GM12878 (cell line): ENCODE measurements around the gene IFI6. TPM values are rescaled to one million over a fixed set of nuclear protein-coding genes. Genes with fewer than 3 reads are reported as not detected.

ENCODE experiments used
- ATAC-seq: fragments of 200-7000 bp; cut with Tn5 transposase; 3 replicates; pipeline ENCODE4 v1.9.1; 2020; ENCODE audit warnings: mild to moderate bottlenecking, moderate library complexity
- BruUV-seq: library from RNA; stranded (reverse); fragments of 400-500 nt; replicated peaks from 2 replicates; lab custom pipeline; 2021; lab: Mats Ljungman, UMichigan
- CTCF ChIA-PET: fragments of 300-600 bp; sonication (Branson Sonifier 250); formaldehyde crosslinking; extraction: SDS; loops from one replicate; lab custom pipeline; 2021; ENCODE audit warnings: inconsistent platforms; lab: Yijun Ruan, JAX
- POLR2A ChIA-PET: fragments of 350-600 bp; formaldehyde crosslinking; extraction: SDS; loops from one replicate; lab custom pipeline; 2021; ENCODE audit warnings: inconsistent platforms; lab: Charles Lee
- RAD21 ChIA-PET: fragments of 300-600 bp; sonication (Branson Sonifier 250); formaldehyde crosslinking; loops from one replicate; lab custom pipeline; 2023; ENCODE audit warnings: antibody characterized with exemption; ENCODE audit not compliant: unreplicated experiment; lab: Charles Lee
- SMC1A ChIA-PET: fragments of 300-600 bp; sonication (Branson Sonifier 250); formaldehyde crosslinking; loops from one replicate; lab custom pipeline; 2023; ENCODE audit not compliant: unreplicated experiment, uncharacterized antibody; lab: Charles Lee
- DNase-seq: peaks from one replicate; pipeline ENCODE4 v3.0.0-alpha.2; 2011; ENCODE audit warnings: low read depth, low spot score
- FAIRE-seq: peaks from 3 replicates; lab custom pipeline; 2011; peaks lifted over from hg19 to GRCh38; lab: Jason Lieb, UNC
- H2AFZ ChIP-seq: 2 replicates; pipeline ENCODE4 v1.6.0; 2011; ENCODE audit warnings: low read depth, low read length, control low read depth; ENCODE audit not compliant: control insufficient read depth
- H3K27ac ChIP-seq: 2 replicates; pipeline ENCODE4 v1.5.1; 2011; ENCODE audit warnings: control low read depth; ENCODE audit not compliant: control insufficient read depth, insufficient read depth
- H3K27me3 ChIP-seq, 2 experiments: replicated peaks in 1 of 2; 2 replicates each; pipeline versions ENCODE4 v1.6.0 to v1.6.1; 2011; ENCODE audit warnings: low read length in 1 of 2; ENCODE audit not compliant: control insufficient read depth in 2 of 2, insufficient read depth in 2 of 2
- H3K36me3 ChIP-seq, 2 experiments: 2 replicates each; pipeline ENCODE4 v1.5.1; 2011; ENCODE audit warnings: low read length in 1 of 2; ENCODE audit not compliant: control insufficient read depth in 2 of 2, insufficient read depth in 2 of 2
- H3K4me1 ChIP-seq: 2 replicates; pipeline ENCODE4 v1.6.1; 2011; ENCODE audit warnings: mild to moderate bottlenecking, low read length, moderate library complexity, mixed read lengths; ENCODE audit not compliant: control insufficient read depth, insufficient read depth
- H3K4me2 ChIP-seq: 2 replicates; pipeline ENCODE4 v1.6.0; 2011; ENCODE audit warnings: control low read depth; ENCODE audit not compliant: control insufficient read depth, insufficient read depth
- H3K4me3 ChIP-seq: fragments of 200-600 bp; sonication (generic); 2 replicates; pipeline ENCODE4 v1.5.1; 2016
- H3K79me2 ChIP-seq: 2 replicates; pipeline ENCODE4 v1.6.0; 2011; ENCODE audit warnings: low read length; ENCODE audit not compliant: control insufficient read depth, insufficient read depth
- H3K9ac ChIP-seq: 2 replicates; pipeline ENCODE4 v1.8.0; 2011; ENCODE audit warnings: low read length, control low read depth, mixed read lengths; ENCODE audit not compliant: control insufficient read depth, insufficient read depth
- H3K9me3 ChIP-seq: replicated peaks from 3 replicates; pipeline ENCODE4 v1.5.1; 2011; ENCODE audit warnings: mild to moderate bottlenecking, low read length; ENCODE audit not compliant: control insufficient read depth, insufficient read depth
- H4K20me1 ChIP-seq: 2 replicates; pipeline ENCODE4 v1.6.0; 2011; ENCODE audit not compliant: control insufficient read depth, insufficient read depth
- ETV6 ChIP-seq, 2 experiments: fragments of 450-650 bp in 1 of 2; IDR thresholded peaks in 1 of 2; conservative IDR thresholded peaks in 1 of 2; 2 replicates each; pipeline ENCODE4 v1.6.1; 2014; ENCODE audit warnings: antibody characterized with exemption in 1 of 2, borderline replicate concordance in 1 of 2, low read depth in 1 of 2, mild to moderate bottlenecking in 1 of 2, moderate library complexity in 1 of 2
- IKZF1 ChIP-seq: fragments of 450-650 bp; conservative IDR thresholded peaks from 2 replicates; pipeline ENCODE4 v1.6.1; 2017; ENCODE audit warnings: antibody characterized with exemption, mild to moderate bottlenecking
- MEF2B ChIP-seq: fragments of 450-650 bp; IDR thresholded peaks from 2 replicates; pipeline ENCODE4 v1.6.1; 2018; ENCODE audit warnings: mild to moderate bottlenecking, moderate library complexity; ENCODE audit not compliant: partially characterized antibody, poor library complexity, severe bottlenecking
- NR2F1 ChIP-seq: fragments of 450-650 bp; conservative IDR thresholded peaks from 2 replicates; pipeline ENCODE4 v1.6.1; 2017; ENCODE audit warnings: mild to moderate bottlenecking
- NRF1 ChIP-seq: conservative IDR thresholded peaks from 2 replicates; pipeline ENCODE4 v1.6.1; 2011; ENCODE audit warnings: mild to moderate bottlenecking, low read depth, low read length, improper control_type of control experiment
- POLR2AphosphoS2 ChIP-seq: IDR thresholded peaks from 2 replicates; pipeline ENCODE4 v1.6.1; 2011; ENCODE audit warnings: low read depth, mild to moderate bottlenecking, low read length, improper control_type of control experiment, moderate library complexity
- SIX5 ChIP-seq: IDR thresholded peaks from 2 replicates; pipeline ENCODE4 v1.6.1; 2011; ENCODE audit warnings: mild to moderate bottlenecking, low read depth, low read length, moderate library complexity; ENCODE audit not compliant: severe bottlenecking
- SREBF2 ChIP-seq: IDR thresholded peaks from 2 replicates; pipeline ENCODE4 v1.6.1; 2012; ENCODE audit warnings: mild to moderate bottlenecking, low read length
- WRNIP1 ChIP-seq: IDR thresholded peaks from 2 replicates; pipeline ENCODE4 v1.6.1; 2011; ENCODE audit warnings: low read depth, low read length, improper control_type of control experiment, borderline replicate concordance
- YY1 ChIP-seq: IDR thresholded peaks from 2 replicates; pipeline ENCODE4 v1.6.1; 2011; ENCODE audit warnings: low read depth, mild to moderate bottlenecking, low read length
- WGBS: methylation state at CpG from one replicate; pipeline ENCODE4 v1.1.6; 2016; ENCODE audit warnings: low lambda C conversion rate; ENCODE audit not compliant: insufficient replicate concordance, insufficient coverage; ENCODE audit errors: missing lambda C conversion rate; 5-methylcytosine and 5-hydroxymethylcytosine counted together
- in situ Hi-C: fragments of 300-500 bp; cut with MboI; formaldehyde crosslinking; loops from 9 replicates; pipeline ENCODE4 v1.14.3; 2018; ENCODE audit warnings: mixed read lengths
- intact Hi-C: fragments of 100-400 bp; cut with micrococcal nuclease; formaldehyde crosslinking; loops from one replicate; pipeline ENCODE4 v1.14.2; 2022; ENCODE audit not compliant: unreplicated experiment
- polyA plus RNA-seq, 11 experiments: library from polyadenylated mRNA; depleted of rRNA in 4 of 11; unstranded in 6 of 11; stranded (reverse) in 5 of 11; fragments of >200 nt; fragmentation: Nextera tagmentation in 4 of 11; fragmentation: Illumina TruSeq in 1 of 11; extraction: Ambion mirVana in 4 of 11; extraction: Trizol in 1 of 11; gene quantifications; 1 replicate in 1 of 11; 2 replicates in 10 of 11; pipeline versions ENCODE4 v1.2.1 to v1.2.3, GENCODE V29; 2011 to 2016; ENCODE audit warnings: inconsistent platforms in 2 of 11, missing spikeins in 2 of 11, low read depth in 1 of 11
- total RNA-seq, 4 experiments: library from RNA; depleted of rRNA in 3 of 4; stranded (reverse); fragments of >200 nt in 3 of 4; fragmentation: Illumina TruSeq in 1 of 4; extraction: Trizol in 1 of 4; gene quantifications; 2 replicates each; pipeline versions ENCODE4 v1.2.1 to v1.2.3, GENCODE V29; 2013 to 2021
- TF ChIP-seq, protein P1 (sequence below): fragments of 450-650 bp; IDR thresholded peaks from 2 replicates; pipeline ENCODE4 v1.6.1; 2017; ENCODE audit warnings: low read depth, mild to moderate bottlenecking, moderate library complexity
- TF ChIP-seq, protein P2 (sequence below): fragments of 450-650 bp; IDR thresholded peaks from 2 replicates; pipeline ENCODE4 v1.6.1; 2017; ENCODE audit warnings: antibody characterized with exemption, mild to moderate bottlenecking, moderate library complexity
- TF ChIP-seq, protein P3 (sequence below): IDR thresholded peaks from 2 replicates; pipeline ENCODE4 v1.6.1; 2011; ENCODE audit warnings: low read depth, mild to moderate bottlenecking, low read length, moderate library complexity, borderline replicate concordance; ENCODE audit errors: extremely low read depth

IFI6 gene
- total and polyA plus RNA-seq, 10 of the 15 experiments (the other 5 are each of a cell fraction or from before 2014, with no cell fraction given): 5.6 to 123 (median 69.0) TPM

DNA sequence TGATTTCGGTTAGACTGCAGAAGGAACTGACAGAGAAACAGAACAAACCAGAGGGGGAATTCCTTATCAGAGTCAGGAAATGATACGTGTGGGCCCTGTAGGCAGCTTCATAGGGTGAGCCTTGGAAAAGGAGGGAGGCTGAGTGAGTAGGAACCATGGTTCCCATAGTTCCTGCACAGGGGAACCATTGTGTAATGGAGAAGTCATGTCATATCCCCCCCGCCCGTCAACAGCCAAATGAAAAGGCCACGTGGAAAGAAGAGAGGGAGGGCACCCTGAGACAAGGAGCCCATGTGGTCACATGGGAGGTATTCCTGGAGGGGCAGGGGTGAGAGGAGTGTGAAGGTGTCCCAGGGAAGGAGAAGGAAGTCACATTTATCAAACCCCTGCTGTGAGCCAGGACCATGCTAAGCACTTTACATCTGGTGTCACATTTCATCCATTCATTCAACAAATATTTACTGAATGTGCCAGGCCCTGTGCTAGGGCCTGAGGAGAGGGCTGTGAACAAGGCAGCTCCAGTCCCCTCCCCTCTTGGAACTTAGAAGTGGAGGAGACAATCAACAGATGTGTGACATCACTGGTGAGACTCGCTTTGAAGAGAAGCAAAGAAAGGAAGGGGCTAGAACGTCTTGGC is 21.3 kb downstream of the IFI6 start (continued):
- no peak for TF ChIP-seq MEF2B
- TF ChIP-seq IKZF1: no peak
- TF ChIP-seq ETV6 (conservative IDR thresholded peaks at IDR 0.05 in 1 of 2, IDR thresholded peaks at IDR 0.05 in 1 of 2; ENCODE audit: borderline replicate concordance in 1 of 2, low read depth in 1 of 2): no peak

DNA sequence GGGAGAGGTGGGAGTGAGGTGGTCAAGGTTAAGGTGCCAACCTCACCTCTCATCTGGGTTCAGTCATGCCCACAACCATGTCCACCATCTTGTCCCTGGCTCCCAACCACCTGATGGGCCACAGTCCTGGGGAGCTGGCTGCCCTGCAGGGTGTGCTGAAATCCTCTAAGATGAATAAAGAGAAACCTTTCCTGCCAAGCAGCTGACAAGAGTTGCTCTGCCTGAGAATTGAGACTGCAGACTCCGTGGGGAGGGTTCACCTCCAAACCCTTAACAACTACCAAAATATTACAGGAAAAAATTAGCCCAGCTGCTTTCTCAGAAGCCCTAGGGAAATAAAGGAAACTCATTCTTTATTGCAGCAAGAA is 21.8 kb downstream of the IFI6 start:
- in situ Hi-C loops (no loop called here), intact Hi-C loops (no loop called here)
- Histone ChIP-seq H2AFZ (peak overlapping the region; percentile 68; the same call in 1 of the 2 replicates), H4K20me1 (no peaks in the 10 kb centered on the region), H3K9me3 (no peaks in the 10 kb centered on the region), H3K4me3 (no peak overlapping the region), H3K27me3 (no peaks in the 10 kb centered on the region), H3K27ac (peak overlapping the region; percentile 24), H3K9ac (no peak overlapping the region), H3K79me2 (no peaks in the 10 kb centered on the region), H3K36me3 (no peaks in the 10 kb centered on the region), H3K4me2 (no peak overlapping the region; the same call in 1 of the 2 replicates), H3K4me1 (peaks cover 25% of the 10 kb centered on the region)
- ATAC-seq: peak; percentile 32
- CTCF ChIA-PET: interaction anchor here (0.5 to 4.7 kb wide), 11 partner anchors 9 to 160 kb away, joined by 3 to 41 read pairs (median 6); partner anchors contain the start of gene WASF2
- 0% methylated on average over 1 of the region's 1 CpG for WGBS
- DNase-seq: no peak
- SMC1A ChIA-PET: interaction anchor here (0.7 to 2.7 kb wide), 11 partner anchors 9 to 43 kb away, joined by 3 to 17 read pairs (median 6); no protein-coding TSS in a partner anchor
- no peak for TF ChIP-seq NR2F1
- TF ChIP-seq, protein P1, sequence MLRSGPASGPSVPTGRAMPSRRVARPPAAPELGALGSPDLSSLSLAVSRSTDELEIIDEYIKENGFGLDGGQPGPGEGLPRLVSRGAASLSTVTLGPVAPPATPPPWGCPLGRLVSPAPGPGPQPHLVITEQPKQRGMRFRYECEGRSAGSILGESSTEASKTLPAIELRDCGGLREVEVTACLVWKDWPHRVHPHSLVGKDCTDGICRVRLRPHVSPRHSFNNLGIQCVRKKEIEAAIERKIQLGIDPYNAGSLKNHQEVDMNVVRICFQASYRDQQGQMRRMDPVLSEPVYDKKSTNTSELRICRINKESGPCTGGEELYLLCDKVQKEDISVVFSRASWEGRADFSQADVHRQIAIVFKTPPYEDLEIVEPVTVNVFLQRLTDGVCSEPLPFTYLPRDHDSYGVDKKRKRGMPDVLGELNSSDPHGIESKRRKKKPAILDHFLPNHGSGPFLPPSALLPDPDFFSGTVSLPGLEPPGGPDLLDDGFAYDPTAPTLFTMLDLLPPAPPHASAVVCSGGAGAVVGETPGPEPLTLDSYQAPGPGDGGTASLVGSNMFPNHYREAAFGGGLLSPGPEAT: no peak
- TF ChIP-seq POLR2AphosphoS2: no peak
- no peak for TF ChIP-seq YY1
- TF ChIP-seq SREBF2: no peak
- TF ChIP-seq SIX5: no peak
- TF ChIP-seq NRF1: no peak
- TF ChIP-seq, protein P2, sequence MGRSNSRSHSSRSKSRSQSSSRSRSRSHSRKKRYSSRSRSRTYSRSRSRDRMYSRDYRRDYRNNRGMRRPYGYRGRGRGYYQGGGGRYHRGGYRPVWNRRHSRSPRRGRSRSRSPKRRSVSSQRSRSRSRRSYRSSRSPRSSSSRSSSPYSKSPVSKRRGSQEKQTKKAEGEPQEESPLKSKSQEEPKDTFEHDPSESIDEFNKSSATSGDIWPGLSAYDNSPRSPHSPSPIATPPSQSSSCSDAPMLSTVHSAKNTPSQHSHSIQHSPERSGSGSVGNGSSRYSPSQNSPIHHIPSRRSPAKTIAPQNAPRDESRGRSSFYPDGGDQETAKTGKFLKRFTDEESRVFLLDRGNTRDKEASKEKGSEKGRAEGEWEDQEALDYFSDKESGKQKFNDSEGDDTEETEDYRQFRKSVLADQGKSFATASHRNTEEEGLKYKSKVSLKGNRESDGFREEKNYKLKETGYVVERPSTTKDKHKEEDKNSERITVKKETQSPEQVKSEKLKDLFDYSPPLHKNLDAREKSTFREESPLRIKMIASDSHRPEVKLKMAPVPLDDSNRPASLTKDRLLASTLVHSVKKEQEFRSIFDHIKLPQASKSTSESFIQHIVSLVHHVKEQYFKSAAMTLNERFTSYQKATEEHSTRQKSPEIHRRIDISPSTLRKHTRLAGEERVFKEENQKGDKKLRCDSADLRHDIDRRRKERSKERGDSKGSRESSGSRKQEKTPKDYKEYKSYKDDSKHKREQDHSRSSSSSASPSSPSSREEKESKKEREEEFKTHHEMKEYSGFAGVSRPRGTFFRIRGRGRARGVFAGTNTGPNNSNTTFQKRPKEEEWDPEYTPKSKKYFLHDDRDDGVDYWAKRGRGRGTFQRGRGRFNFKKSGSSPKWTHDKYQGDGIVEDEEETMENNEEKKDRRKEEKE: no peak
- TF ChIP-seq, protein P3, sequence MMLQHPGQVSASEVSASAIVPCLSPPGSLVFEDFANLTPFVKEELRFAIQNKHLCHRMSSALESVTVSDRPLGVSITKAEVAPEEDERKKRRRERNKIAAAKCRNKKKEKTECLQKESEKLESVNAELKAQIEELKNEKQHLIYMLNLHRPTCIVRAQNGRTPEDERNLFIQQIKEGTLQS: no peak
- no peak for TF ChIP-seq WRNIP1
- FAIRE-seq: no peak
- BruUV-seq: no TSS peak
- RAD21 ChIA-PET: interaction anchor here (0.9 to 2.1 kb wide), 7 partner anchors 8 to 48 kb away, joined by 3 to 16 read pairs (median 4); no protein-coding TSS in a partner anchor
- POLR2A ChIA-PET: interaction anchor here (0.6 to 2.3 kb wide), 9 partner anchors 9 to 234 kb away, joined by 3 to 22 read pairs (median 4); no protein-coding TSS in a partner anchor
